ENCODE measurements around the gene STRN3.

GRCh38 chr14:31068235-31068634 lies 42.1 kb upstream of the STRN3 start:
- no peak for TF ChIP-seq GATA2 (IDR thresholded peaks at IDR 0.05; ENCODE audit: low read depth, low read length)
- TF ChIP-seq GATA3 (IDR thresholded peaks at IDR 0.05; ENCODE audit: low read depth, low read length), result no peak
